Heart left ventricle (tissue), 16 donors: ENCODE data around the gene DNASE1L1. TPM values are rescaled to one million over a fixed set of nuclear protein-coding genes. Genes with fewer than 3 reads are reported as not detected.

ENCODE experiments used
- ATAC-seq, 4 donors: fragments of 200-7000 bp; cut with Tn5 transposase; one replicate each; pipeline ENCODE4 v1.9.1; 2020 to 2022; ENCODE audit warnings: moderate library complexity in 4 of 4, mild to moderate bottlenecking in 3 of 4, moderate number of reproducible peaks in 1 of 4
- DNase-seq, 5 donors: peaks; one replicate each; pipeline ENCODE4 v3.0.0-alpha.2; 2020
- H3K27ac ChIP-seq, 12 donors: fragments of 200-600 bp; sonication (generic) in 4 of 12; one replicate each; pipeline versions ENCODE4 v1.5.0 to v1.8.0; 2016 to 2022; ENCODE audit warnings: mild to moderate bottlenecking in 2 of 12
- H3K27me3 ChIP-seq, 9 donors: fragments of 200-600 bp; sonication (generic) in 2 of 9; one replicate each; pipeline versions ENCODE4 v1.5.1 to v1.8.0; 2016 to 2022; ENCODE audit warnings: mild to moderate bottlenecking in 3 of 9
- H3K36me3 ChIP-seq, 9 donors: fragments of 200-600 bp; sonication (generic) in 2 of 9; one replicate each; pipeline versions ENCODE4 v1.5.0 to v1.8.0; 2018 to 2022; ENCODE audit warnings: mild to moderate bottlenecking in 2 of 9
- H3K4me1 ChIP-seq, 12 donors: fragments of 200-600 bp; sonication (generic) in 4 of 12; one replicate each; pipeline versions ENCODE4 v1.5.0 to v1.8.0; 2016 to 2022; ENCODE audit warnings: mild to moderate bottlenecking in 3 of 12
- H3K4me3 ChIP-seq, 12 donors: fragments of 200-600 bp; sonication (generic) in 4 of 12; one replicate each; pipeline versions ENCODE4 v1.5.0 to v1.8.0; 2017 to 2022; ENCODE audit warnings: mild to moderate bottlenecking in 9 of 12, moderate library complexity in 4 of 12
- H3K9me3 ChIP-seq, 12 donors: fragments of 200-600 bp; sonication (generic) in 4 of 12; one replicate each; pipeline versions ENCODE4 v1.5.0 to v1.8.0; 2016 to 2022; ENCODE audit warnings: mild to moderate bottlenecking in 1 of 12
- POLR2A ChIP-seq, 2 donors: fragments of 450-650 bp; IDR thresholded peaks; one replicate each; pipeline ENCODE4 v1.6.1; 2017; ENCODE audit warnings: antibody characterized with exemption in 2 of 2, mild to moderate bottlenecking in 2 of 2, moderate library complexity in 2 of 2
- WGBS, 4 donors: extraction: QIAGEN DNeasy Blood & Tissue Kit in 2 of 4; methylation state at CpG; one replicate each; pipeline versions ENCODE4 v1.1.5 to v1.1.7; 2013 to 2018; 5-methylcytosine and 5-hydroxymethylcytosine counted together
- intact Hi-C, 10 donors: fragments of 100-400 bp; cut with DNase I; formaldehyde crosslinking; loops; one replicate each; pipeline versions ENCODE4 v1.11.1 to v1.14.2; 2022
- polyA plus RNA-seq, 2 donors: library from polyadenylated mRNA; stranded (reverse); fragments of 200-250 nt; gene quantifications; one replicate each; pipeline ENCODE4 v1.2.3, GENCODE V29; 2013
- total RNA-seq, 9 donors: library from RNA; depleted of rRNA in 2 of 9; stranded (reverse); fragments of >200 nt in 2 of 9; fragmentation: NEBNext Ultra II Directional in 3 of 9; extraction: Animal tissue kit (Norgen Biotek cat#: 25700) in 3 of 9; gene quantifications; one replicate each; pipeline versions ENCODE4 v1.1.0 to v1.2.4, GENCODE V29; 2016 to 2023
- TF ChIP-seq, protein P1 (sequence below), 12 donors: fragments of 200-600 bp; sonication (generic) in 4 of 12; IDR thresholded peaks; one replicate each; pipeline versions ENCODE4 v1.5.0 to v1.8.0; 2018 to 2022; ENCODE audit warnings: antibody characterized with exemption in 12 of 12, mild to moderate bottlenecking in 5 of 12
- donor health status: ischemic (EF 13 %, LVEDD 7.1; RV severe dilation, severe dysfunction).
- donor health status: healthy with polysubstance abuse.
- donor health status: DM: no; HTN: yes; CAD: no.
- donor health status: DM: no; HTN: no; CAD: no.
- donor health status: ischemic (EF 25% LVEDD 6.9; RV normal size, moderate dysfunction).
- donor health status: ischemic (EF 25% LVEDD 5.7; RV mildly dilated, moderate dysfunction).
- donor health status: healthy.
- donor health status: DM: yes; HTN: yes; CAD: no.
- donor health status: ischemic (EF 35%, LVEDD 5.7; RV mildly dilated, moderate dysfunction).
- donor health status: nonischemic (EF 11% LVEDD 7.7; RV severe dilation, severe dysfunction).
- donor health status: DM: yes; HTN: yes; CAD: no.
- donor health status: PGD.
- donor health status: ischemic (EF 29% LVEDD 5.4; RV normal size, mild dysfunction).
- donor health status: nonischemic (EF 23%, LVEDD 6.1; RV moderate dilation, normal function).

Gene DNASE1L1
- total and polyA plus RNA-seq, 11 donors = 26.7 to 117 (median 43.8) TPM

DNA sequence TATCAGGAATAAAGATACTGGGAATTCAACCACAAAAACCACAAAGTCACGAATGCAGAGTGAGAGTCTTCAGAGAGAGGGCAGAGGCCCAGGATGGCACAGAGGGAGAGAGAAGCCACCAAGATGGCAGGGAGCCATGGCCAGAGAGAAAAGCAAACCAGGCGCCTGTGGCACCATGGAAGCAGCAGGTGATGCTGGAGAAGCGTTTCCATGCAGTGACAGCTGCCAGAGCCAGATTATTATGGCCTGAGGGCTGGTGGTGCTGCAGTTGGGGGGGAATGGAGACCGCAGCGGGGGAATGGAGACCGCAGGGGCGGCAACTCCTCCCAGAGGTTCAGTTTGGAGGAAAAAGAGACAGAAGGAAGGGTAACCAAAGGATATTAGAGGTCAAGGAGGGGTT is 8.1 kb upstream of the DNASE1L1 start:
- WGBS, 4 donors = 68 to 90% (median 77%) methylated on average over 7 of the region's 7 CpGs
- Histone ChIP-seq H3K36me3 (peaks cover 0 to 15% (median 5%) of the 10 kb centered on the region in 9 donors), H3K27me3 (no peaks in the 10 kb centered on the region), H3K9me3 (no peaks in the 10 kb centered on the region), H3K4me3 (no peak overlapping the region), H3K4me1 (peaks cover 0 to 22% (median 6%) of the 10 kb centered on the region in 12 donors), H3K27ac (no peak overlapping the region)
- intact Hi-C loops = no loop called here
- ATAC-seq (no peak), DNase-seq (no peak)
- no peak for TF ChIP-seq POLR2A (IDR thresholded peaks at IDR 0.05)
- TF ChIP-seq, protein P1, sequence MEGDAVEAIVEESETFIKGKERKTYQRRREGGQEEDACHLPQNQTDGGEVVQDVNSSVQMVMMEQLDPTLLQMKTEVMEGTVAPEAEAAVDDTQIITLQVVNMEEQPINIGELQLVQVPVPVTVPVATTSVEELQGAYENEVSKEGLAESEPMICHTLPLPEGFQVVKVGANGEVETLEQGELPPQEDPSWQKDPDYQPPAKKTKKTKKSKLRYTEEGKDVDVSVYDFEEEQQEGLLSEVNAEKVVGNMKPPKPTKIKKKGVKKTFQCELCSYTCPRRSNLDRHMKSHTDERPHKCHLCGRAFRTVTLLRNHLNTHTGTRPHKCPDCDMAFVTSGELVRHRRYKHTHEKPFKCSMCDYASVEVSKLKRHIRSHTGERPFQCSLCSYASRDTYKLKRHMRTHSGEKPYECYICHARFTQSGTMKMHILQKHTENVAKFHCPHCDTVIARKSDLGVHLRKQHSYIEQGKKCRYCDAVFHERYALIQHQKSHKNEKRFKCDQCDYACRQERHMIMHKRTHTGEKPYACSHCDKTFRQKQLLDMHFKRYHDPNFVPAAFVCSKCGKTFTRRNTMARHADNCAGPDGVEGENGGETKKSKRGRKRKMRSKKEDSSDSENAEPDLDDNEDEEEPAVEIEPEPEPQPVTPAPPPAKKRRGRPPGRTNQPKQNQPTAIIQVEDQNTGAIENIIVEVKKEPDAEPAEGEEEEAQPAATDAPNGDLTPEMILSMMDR (IDR thresholded peaks at IDR 0.05) = no peak

DNA sequence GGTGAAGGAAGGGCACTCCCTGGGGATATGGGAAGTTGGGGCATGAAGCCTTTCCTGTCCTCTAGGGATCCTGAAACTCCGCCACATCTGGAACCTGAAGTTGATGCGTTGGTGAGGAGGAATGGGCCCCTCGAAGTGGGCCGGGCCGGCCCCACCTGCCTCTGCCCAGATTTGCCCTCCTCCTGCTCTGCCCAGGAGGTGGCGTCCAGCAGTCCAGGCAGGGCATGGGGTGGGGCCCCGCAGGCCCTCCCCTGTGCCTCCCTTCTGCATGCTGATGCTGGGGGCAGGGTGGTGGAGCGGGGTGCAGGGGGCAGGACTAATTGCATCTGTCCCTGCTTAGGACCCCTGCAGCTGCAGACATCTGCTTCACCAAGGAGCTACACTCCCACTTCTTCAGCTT is 4.1 kb upstream of the DNASE1L1 start:
- Histone ChIP-seq H3K4me1 (peaks cover 0 to 28% (median 8%) of the 10 kb centered on the region in 12 donors), H3K27ac (peak overlapping the region in 9 of 12 donors; percentile 43 to 99 (median 96)), H3K4me3 (no peak overlapping the region), H3K36me3 (peaks cover 0 to 15% (median 5%) of the 10 kb centered on the region in 9 donors), H3K27me3 (no peaks in the 10 kb centered on the region), H3K9me3 (no peaks in the 10 kb centered on the region)
- 65 to 84% (median 75%) methylated on average over 5 to 7 of the region's 8 CpGs for WGBS, 4 donors
- ATAC-seq (no peak), DNase-seq (no peak)
- no peak for TF ChIP-seq POLR2A (IDR thresholded peaks at IDR 0.05)
- TF ChIP-seq, protein P1 (IDR thresholded peaks at IDR 0.05) = no peak
- intact Hi-C loops = loop anchor here in 1 of 10 donors (2.0 kb wide), 1 partner anchor 24 kb away; the partner anchor contains the start of gene GDI1

DNA sequence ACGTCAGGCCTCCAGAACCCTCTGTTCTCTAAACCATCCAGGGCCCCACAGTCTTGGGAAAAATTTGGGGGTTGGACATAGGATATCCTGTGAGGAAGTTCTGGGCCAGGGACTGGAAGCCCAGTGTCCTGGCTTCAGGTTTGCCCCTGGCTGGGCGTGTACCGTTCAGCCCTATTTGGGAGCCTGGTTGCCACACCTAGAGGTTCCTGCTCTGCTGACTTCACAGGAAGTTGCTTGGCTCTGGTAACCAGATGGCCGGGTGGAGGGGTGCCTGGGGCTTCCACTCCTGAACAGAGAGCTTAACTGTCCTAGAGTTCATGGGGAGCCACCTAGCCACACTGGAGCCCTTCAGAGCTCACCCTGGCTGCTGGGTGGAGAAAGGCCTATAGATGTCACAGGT is 3.4 kb upstream of the DNASE1L1 start:
- intact Hi-C loops = loop anchor here in 1 of 10 donors (2.0 kb wide), 1 partner anchor 24 kb away; the partner anchor contains the start of gene GDI1
- H3K9me3 ChIP-seq = no peaks in the 10 kb centered on the region
- H3K36me3 ChIP-seq = peaks cover 0 to 15% (median 5%) of the 10 kb centered on the region in 9 donors
- ATAC-seq = peak; percentile 19 to 73 (median 57)
- peak overlapping the region; percentile 92 to 99 (median 96) for H3K27ac ChIP-seq
- DNase-seq = peak in 4 of 5 donors; percentile 25 to 64 (median 52)
- H3K4me3 ChIP-seq = peak overlapping the region in 10 of 12 donors; percentile 52 to 97 (median 80)
- no peaks in the 10 kb centered on the region for H3K27me3 ChIP-seq
- TF ChIP-seq, protein P1 (IDR thresholded peaks at IDR 0.05) = no peak
- no peak for TF ChIP-seq POLR2A (IDR thresholded peaks at IDR 0.05)
- WGBS, 4 donors = 28 to 56% (median 37%) methylated on average over 4 of the region's 4 CpGs
- peaks cover 0 to 28% (median 8%) of the 10 kb centered on the region in 12 donors for H3K4me1 ChIP-seq

DNA sequence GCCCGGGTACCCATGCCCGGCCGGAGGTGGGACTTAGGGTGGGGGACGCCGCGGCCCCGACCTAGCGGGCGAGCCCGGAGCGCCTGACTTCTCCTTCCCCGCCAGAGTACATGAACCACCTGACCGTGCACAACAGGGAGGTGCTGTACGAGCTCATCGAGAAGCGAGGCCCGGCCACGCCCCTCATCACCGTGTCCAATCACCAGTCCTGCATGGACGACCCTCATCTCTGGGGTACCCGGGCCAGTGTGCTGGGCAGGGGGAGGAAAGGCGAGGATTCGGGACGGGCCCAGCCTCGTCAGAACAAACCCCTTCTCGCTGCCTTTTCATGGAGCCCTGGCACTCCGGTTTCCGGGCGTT is 2.9 kb upstream of the DNASE1L1 start:
- 1 to 64% (median 19%) methylated on average over 17 to 29 of the region's 29 CpGs for WGBS, 4 donors
- Histone ChIP-seq H3K4me1 (peaks cover 0 to 28% (median 8%) of the 10 kb centered on the region in 12 donors), H3K27me3 (no peaks in the 10 kb centered on the region), H3K9me3 (no peaks in the 10 kb centered on the region), H3K4me3 (peak overlapping the region; percentile 51 to 97 (median 80)), H3K36me3 (peaks cover 0 to 15% (median 5%) of the 10 kb centered on the region in 9 donors), H3K27ac (peak overlapping the region; percentile 92 to 99 (median 96))
- TF ChIP-seq, protein P1 (IDR thresholded peaks at IDR 0.05) = no peak
- TF ChIP-seq POLR2A (IDR thresholded peaks at IDR 0.05) = peak in 1 of 2 donors; percentile 7
- peak; percentile 57 to 77 (median 71) for DNase-seq
- intact Hi-C loops = loop anchor here in 1 of 10 donors (2.0 kb wide), 1 partner anchor 25 kb away; the partner anchor contains the start of gene GDI1
- peak; percentile 64 to 81 (median 79) for ATAC-seq
